PC-9 (cell line): ENCODE measurements around the gene SIGLECL1.

Experiments
- CTCF ChIP-seq: fragments of 200-600 bp; sonication (generic); conservative IDR thresholded peaks from 2 replicates; pipeline ENCODE4 v1.6.1; 2017; ENCODE audit warnings: mixed run types, antibody characterized with exemption, mild to moderate bottlenecking, moderate library complexity
- EZH2 ChIP-seq: fragments of 200-600 bp; sonication (generic); IDR thresholded peaks from 2 replicates; pipeline ENCODE4 v1.8.0; 2017; ENCODE audit warnings: antibody characterized with exemption, low read depth

- TF ChIP-seq CTCF (no peak), EZH2 (no peak)
Observed at GRCh38 chr19:51293571-51294210, 42.8 kb downstream of the SIGLECL1 start.
